SK-N-SH treated with all-trans-retinoic acid at 6 μM for 48 hours (cell line): ENCODE measurements around the gene TXNL4B.
A peak's percentile ranks its signal among the peaks of the same experiment; 100 is the strongest.

ENCODE experiments used
- ATAC-seq: fragments of 200-7000 bp; cut with Tn5 transposase; 3 replicates; pipeline ENCODE4 v1.9.1; 2020; ENCODE audit warnings: mild to moderate bottlenecking, moderate library complexity
- ARNTL ChIP-seq: fragments of 450-650 bp; formaldehyde crosslinking; IDR thresholded peaks from 2 replicates; pipeline ENCODE4 v1.5.0; 2020; ENCODE audit warnings: low read depth, mild to moderate bottlenecking, moderate library complexity, borderline replicate concordance
- CSDC2 ChIP-seq: fragments of 250-450 bp; sonication (Bioruptor Pico); IDR thresholded peaks from 2 replicates; pipeline ENCODE4 v1.5.0; 2020; ENCODE audit warnings: mild to moderate bottlenecking, moderate library complexity
- ESRRG ChIP-seq: fragments of 250-450 bp; sonication (Bioruptor Pico); IDR thresholded peaks from 2 replicates; pipeline ENCODE4 v1.6.1; 2021; ENCODE audit warnings: mild to moderate bottlenecking
- GLIS3 ChIP-seq: fragments of 250-450 bp; sonication (Bioruptor Pico); IDR thresholded peaks from 2 replicates; pipeline ENCODE4 v1.5.0; 2020; ENCODE audit warnings: mild to moderate bottlenecking, moderate library complexity
- PPARA ChIP-seq: fragments of 250-450 bp; sonication (Bioruptor Pico); IDR thresholded peaks from 2 replicates; pipeline ENCODE4 v1.5.0; 2020; ENCODE audit warnings: mild to moderate bottlenecking, borderline replicate concordance
- RARB ChIP-seq: fragments of 250-450 bp; sonication (Bioruptor Pico); IDR thresholded peaks from 2 replicates; pipeline ENCODE4 v1.8.0; 2021; ENCODE audit warnings: mild to moderate bottlenecking, moderate library complexity
- SNAI2 ChIP-seq: fragments of 250-450 bp; sonication (Bioruptor Pico); IDR thresholded peaks from 2 replicates; pipeline ENCODE4 v1.5.0; 2020; ENCODE audit warnings: mild to moderate bottlenecking, moderate library complexity
- TCF4 ChIP-seq: fragments of 250-450 bp; sonication (Bioruptor Pico); IDR thresholded peaks from 2 replicates; pipeline ENCODE4 v1.8.0; 2021; ENCODE audit warnings: mild to moderate bottlenecking, moderate library complexity, borderline replicate concordance
- TOX ChIP-seq: fragments of 250-450 bp; sonication (Bioruptor Pico); IDR thresholded peaks from 2 replicates; pipeline ENCODE4 v1.8.0; 2021; ENCODE audit warnings: mild to moderate bottlenecking, moderate library complexity, borderline replicate concordance
- ZC3H10 ChIP-seq: fragments of 250-450 bp; sonication (Bioruptor Pico); IDR thresholded peaks from 2 replicates; pipeline ENCODE4 v1.5.1; 2021; ENCODE audit warnings: mild to moderate bottlenecking, moderate library complexity
- ZFP3 ChIP-seq: fragments of 250-450 bp; sonication (Bioruptor Pico); IDR thresholded peaks from 2 replicates; pipeline ENCODE4 v1.5.0; 2020; ENCODE audit warnings: mild to moderate bottlenecking, moderate library complexity
- ZFP30 ChIP-seq: fragments of 450-650 bp; formaldehyde crosslinking; IDR thresholded peaks from 2 replicates; pipeline ENCODE4 v1.5.0; 2022; ENCODE audit warnings: mild to moderate bottlenecking, moderate library complexity
- ZNF565 ChIP-seq: fragments of 450-650 bp; formaldehyde crosslinking; conservative IDR thresholded peaks from 2 replicates; pipeline ENCODE4 v1.5.0; 2020; ENCODE audit warnings: low read depth, mild to moderate bottlenecking, moderate library complexity
- ZNF70 ChIP-seq: fragments of 450-650 bp; formaldehyde crosslinking; IDR thresholded peaks from 2 replicates; pipeline ENCODE4 v1.5.0; 2020; ENCODE audit warnings: mild to moderate bottlenecking, moderate library complexity
- ZNF8 ChIP-seq: fragments of 450-650 bp; formaldehyde crosslinking; IDR thresholded peaks from 2 replicates; pipeline ENCODE4 v1.5.0; 2020; ENCODE audit warnings: mild to moderate bottlenecking, moderate library complexity
- TF ChIP-seq, protein P1 (sequence below): fragments of 250-450 bp; sonication (Bioruptor Pico); IDR thresholded peaks from 2 replicates; pipeline ENCODE4 v1.8.0; 2020; ENCODE audit warnings: mild to moderate bottlenecking, moderate library complexity, borderline replicate concordance
- TF ChIP-seq, protein P2 (sequence below): fragments of 250-450 bp; sonication (Bioruptor Pico); IDR thresholded peaks from 2 replicates; pipeline ENCODE4 v1.8.0; 2021; ENCODE audit warnings: low read depth, mild to moderate bottlenecking, moderate library complexity, borderline replicate concordance
- TF ChIP-seq, protein P3 (sequence below): fragments of 250-450 bp; sonication (Bioruptor Pico); IDR thresholded peaks from 2 replicates; pipeline ENCODE4 v1.5.1; 2021; ENCODE audit warnings: mild to moderate bottlenecking, moderate library complexity
- TF ChIP-seq, protein P4 (sequence below): fragments of 250-450 bp; sonication (Bioruptor Pico); IDR thresholded peaks from 2 replicates; pipeline ENCODE4 v1.5.0; 2020; ENCODE audit warnings: mild to moderate bottlenecking, moderate library complexity
- TF ChIP-seq, protein P5 (sequence below): fragments of 250-450 bp; sonication (Bioruptor Pico); IDR thresholded peaks from 2 replicates; pipeline ENCODE4 v1.5.1; 2020; ENCODE audit warnings: low read depth, mild to moderate bottlenecking, moderate library complexity

The TXNL4B gene

DNA sequence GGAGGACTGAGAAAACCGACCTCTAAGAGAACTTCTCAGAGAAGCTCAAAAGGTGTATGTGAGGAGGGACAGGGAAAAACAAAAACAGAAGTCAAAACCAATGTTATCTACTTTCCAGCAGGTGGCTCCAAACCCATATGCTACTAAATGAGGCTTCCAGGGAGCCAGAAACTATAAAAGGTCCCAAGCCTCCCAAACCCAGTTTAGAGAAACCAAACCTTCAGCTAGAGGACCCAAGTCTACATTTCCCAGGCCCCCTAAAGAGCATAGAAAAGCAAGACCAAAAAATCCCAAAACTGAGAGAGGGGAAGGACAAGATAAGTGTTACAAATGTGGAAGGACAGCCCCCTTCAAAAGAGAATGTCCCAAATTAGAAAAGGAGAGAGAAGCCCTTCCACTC, 26.7 kb downstream of the TXNL4B start:
- peak; percentile 86 for ATAC-seq
- TF ChIP-seq PPARA (CRISPR knock-in tag) (no peak), ZNF70 (CRISPR knock-in tag) (no peak), ZFP30 (no peak), SNAI2 (CRISPR knock-in tag) (no peak), ZFP3 (no peak), ZNF8 (no peak), TOX (CRISPR knock-in tag) (no peak), ZNF565 (CRISPR knock-in tag) (no peak)
- TF ChIP-seq, protein P1, sequence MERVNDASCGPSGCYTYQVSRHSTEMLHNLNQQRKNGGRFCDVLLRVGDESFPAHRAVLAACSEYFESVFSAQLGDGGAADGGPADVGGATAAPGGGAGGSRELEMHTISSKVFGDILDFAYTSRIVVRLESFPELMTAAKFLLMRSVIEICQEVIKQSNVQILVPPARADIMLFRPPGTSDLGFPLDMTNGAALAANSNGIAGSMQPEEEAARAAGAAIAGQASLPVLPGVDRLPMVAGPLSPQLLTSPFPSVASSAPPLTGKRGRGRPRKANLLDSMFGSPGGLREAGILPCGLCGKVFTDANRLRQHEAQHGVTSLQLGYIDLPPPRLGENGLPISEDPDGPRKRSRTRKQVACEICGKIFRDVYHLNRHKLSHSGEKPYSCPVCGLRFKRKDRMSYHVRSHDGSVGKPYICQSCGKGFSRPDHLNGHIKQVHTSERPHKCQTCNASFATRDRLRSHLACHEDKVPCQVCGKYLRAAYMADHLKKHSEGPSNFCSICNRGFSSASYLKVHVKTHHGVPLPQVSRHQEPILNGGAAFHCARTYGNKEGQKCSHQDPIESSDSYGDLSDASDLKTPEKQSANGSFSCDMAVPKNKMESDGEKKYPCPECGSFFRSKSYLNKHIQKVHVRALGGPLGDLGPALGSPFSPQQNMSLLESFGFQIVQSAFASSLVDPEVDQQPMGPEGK (CRISPR knock-in tag): no peak
- TF ChIP-seq, protein P2, sequence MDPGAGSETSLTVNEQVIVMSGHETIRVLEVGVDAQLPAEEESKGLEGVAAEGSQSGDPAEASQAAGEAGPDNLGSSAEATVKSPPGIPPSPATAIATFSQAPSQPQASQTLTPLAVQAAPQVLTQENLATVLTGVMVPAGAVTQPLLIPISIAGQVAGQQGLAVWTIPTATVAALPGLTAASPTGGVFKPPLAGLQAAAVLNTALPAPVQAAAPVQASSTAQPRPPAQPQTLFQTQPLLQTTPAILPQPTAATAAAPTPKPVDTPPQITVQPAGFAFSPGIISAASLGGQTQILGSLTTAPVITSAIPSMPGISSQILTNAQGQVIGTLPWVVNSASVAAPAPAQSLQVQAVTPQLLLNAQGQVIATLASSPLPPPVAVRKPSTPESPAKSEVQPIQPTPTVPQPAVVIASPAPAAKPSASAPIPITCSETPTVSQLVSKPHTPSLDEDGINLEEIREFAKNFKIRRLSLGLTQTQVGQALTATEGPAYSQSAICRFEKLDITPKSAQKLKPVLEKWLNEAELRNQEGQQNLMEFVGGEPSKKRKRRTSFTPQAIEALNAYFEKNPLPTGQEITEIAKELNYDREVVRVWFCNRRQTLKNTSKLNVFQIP: no peak
- TF ChIP-seq, protein P3, sequence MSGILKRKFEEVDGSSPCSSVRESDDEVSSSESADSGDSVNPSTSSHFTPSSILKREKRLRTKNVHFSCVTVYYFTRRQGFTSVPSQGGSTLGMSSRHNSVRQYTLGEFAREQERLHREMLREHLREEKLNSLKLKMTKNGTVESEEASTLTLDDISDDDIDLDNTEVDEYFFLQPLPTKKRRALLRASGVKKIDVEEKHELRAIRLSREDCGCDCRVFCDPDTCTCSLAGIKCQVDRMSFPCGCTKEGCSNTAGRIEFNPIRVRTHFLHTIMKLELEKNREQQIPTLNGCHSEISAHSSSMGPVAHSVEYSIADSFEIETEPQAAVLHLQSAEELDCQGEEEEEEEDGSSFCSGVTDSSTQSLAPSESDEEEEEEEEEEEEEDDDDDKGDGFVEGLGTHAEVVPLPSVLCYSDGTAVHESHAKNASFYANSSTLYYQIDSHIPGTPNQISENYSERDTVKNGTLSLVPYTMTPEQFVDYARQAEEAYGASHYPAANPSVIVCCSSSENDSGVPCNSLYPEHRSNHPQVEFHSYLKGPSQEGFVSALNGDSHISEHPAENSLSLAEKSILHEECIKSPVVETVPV (CRISPR knock-in tag): no peak

DNA sequence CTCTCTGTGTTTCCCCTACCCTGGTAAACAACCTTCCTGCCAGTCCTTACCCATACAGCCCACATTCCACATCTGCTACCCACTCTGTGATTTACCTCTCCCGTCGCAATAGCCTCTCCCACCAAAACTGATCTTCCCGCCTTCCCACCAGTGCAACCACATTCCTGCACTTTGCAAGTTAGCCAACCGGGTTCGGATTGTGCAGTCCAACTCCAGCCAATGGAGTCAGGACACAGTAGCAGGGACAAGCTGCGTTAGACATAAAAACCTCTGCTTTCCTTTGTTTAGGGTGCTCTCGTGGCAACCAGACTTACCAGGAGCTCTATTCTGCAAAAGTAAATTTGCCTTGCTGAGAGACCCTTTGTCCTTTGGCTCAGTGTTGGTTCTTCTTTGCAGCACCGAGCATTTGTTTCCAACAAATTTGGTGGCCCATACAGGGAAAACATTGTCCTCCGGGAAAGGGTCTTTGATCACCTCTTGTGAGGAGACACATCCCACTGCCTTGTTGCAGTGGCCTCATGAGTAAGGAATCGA, 29.0 kb downstream of the TXNL4B start:
- TF ChIP-seq ZNF70 (CRISPR knock-in tag): no peak
- TF ChIP-seq ZNF565 (CRISPR knock-in tag): no peak
- TF ChIP-seq, all 23 proteins: peak for 0
- no peak for ATAC-seq

DNA sequence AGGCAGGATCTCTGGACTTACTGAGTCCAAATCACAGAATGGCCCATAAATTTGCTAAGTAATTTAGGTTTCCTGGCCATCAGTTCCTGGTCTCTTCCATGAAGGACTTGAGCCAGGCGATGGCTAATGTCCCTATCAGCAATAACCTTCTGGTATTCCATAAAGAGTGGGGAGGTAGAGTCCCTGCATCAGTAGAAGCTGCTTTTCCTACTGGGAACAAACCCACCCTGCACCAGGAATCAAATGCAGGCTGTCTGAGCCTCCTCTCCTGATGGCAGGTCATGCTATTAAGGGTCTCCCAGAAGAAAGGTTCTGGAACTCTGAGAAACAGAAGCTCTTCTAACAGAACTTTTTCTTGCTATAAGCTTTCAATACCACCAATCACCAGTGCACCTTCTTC, 31.9 kb downstream of the TXNL4B start:
- no peak for ATAC-seq
- no peak for TF ChIP-seq ESRRG
- no peak for TF ChIP-seq TOX (CRISPR knock-in tag)
- TF ChIP-seq GLIS3 (CRISPR knock-in tag): no peak
- no peak for TF ChIP-seq ZFP3
- TF ChIP-seq, protein P3 (CRISPR knock-in tag): no peak
- TF ChIP-seq RARB: no peak
- no peak for TF ChIP-seq CSDC2
- no peak for TF ChIP-seq ZFP30
- no peak for TF ChIP-seq ARNTL (CRISPR knock-in tag)
- TF ChIP-seq ZNF70 (CRISPR knock-in tag): no peak
- TF ChIP-seq TCF4 (CRISPR knock-in tag): no peak
- no peak for TF ChIP-seq ZNF565 (CRISPR knock-in tag)
- TF ChIP-seq, protein P4, sequence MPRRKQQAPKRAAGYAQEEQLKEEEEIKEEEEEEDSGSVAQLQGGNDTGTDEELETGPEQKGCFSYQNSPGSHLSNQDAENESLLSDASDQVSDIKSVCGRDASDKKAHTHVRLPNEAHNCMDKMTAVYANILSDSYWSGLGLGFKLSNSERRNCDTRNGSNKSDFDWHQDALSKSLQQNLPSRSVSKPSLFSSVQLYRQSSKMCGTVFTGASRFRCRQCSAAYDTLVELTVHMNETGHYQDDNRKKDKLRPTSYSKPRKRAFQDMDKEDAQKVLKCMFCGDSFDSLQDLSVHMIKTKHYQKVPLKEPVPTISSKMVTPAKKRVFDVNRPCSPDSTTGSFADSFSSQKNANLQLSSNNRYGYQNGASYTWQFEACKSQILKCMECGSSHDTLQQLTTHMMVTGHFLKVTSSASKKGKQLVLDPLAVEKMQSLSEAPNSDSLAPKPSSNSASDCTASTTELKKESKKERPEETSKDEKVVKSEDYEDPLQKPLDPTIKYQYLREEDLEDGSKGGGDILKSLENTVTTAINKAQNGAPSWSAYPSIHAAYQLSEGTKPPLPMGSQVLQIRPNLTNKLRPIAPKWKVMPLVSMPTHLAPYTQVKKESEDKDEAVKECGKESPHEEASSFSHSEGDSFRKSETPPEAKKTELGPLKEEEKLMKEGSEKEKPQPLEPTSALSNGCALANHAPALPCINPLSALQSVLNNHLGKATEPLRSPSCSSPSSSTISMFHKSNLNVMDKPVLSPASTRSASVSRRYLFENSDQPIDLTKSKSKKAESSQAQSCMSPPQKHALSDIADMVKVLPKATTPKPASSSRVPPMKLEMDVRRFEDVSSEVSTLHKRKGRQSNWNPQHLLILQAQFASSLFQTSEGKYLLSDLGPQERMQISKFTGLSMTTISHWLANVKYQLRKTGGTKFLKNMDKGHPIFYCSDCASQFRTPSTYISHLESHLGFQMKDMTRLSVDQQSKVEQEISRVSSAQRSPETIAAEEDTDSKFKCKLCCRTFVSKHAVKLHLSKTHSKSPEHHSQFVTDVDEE (CRISPR knock-in tag): no peak
- TF ChIP-seq, protein P1 (CRISPR knock-in tag): no peak
- no peak for TF ChIP-seq ZC3H10 (CRISPR knock-in tag)
- TF ChIP-seq, protein P5, sequence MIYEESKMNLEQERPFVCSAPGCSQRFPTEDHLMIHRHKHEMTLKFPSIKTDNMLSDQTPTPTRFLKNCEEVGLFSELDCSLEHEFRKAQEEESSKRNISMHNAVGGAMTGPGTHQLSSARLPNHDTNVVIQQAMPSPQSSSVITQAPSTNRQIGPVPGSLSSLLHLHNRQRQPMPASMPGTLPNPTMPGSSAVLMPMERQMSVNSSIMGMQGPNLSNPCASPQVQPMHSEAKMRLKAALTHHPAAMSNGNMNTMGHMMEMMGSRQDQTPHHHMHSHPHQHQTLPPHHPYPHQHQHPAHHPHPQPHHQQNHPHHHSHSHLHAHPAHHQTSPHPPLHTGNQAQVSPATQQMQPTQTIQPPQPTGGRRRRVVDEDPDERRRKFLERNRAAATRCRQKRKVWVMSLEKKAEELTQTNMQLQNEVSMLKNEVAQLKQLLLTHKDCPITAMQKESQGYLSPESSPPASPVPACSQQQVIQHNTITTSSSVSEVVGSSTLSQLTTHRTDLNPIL (CRISPR knock-in tag): no peak
- TF ChIP-seq, all 23 proteins: peak for 0
